Hypothalamus (tissue), 51 donors: ENCODE data around the gene CACNG8.
"Not testable (repeated sequence)": the region's sequence is repeated elsewhere in the genome, so short reads cannot be mapped to it uniquely, and the experiment has no call there.

ENCODE experiments used
- DNase-seq, 51 donors: peaks; one replicate each; lab custom pipeline; 2025; lab: John Stamatoyannopoulos, UW

Gene CACNG8

GRCh38 chr19:53962887-53963431 lies at the start of gene CACNG8:
TSS of gene CACNG8 (plus strand) at chr19:53962937.
- no peak for DNase-seq

- DNase-seq, result no peak
These were observed 47.7 kb upstream of the CACNG8 start for GRCh38 chr19:53915000-53915399.

GRCh38 chr19:53916004-53916403 lies 46.7 kb upstream of the CACNG8 start:
- no peak for DNase-seq

GRCh38 chr19:53917356-53917755 lies 45.4 kb upstream of the CACNG8 start:
- no peak for DNase-seq

DNA sequence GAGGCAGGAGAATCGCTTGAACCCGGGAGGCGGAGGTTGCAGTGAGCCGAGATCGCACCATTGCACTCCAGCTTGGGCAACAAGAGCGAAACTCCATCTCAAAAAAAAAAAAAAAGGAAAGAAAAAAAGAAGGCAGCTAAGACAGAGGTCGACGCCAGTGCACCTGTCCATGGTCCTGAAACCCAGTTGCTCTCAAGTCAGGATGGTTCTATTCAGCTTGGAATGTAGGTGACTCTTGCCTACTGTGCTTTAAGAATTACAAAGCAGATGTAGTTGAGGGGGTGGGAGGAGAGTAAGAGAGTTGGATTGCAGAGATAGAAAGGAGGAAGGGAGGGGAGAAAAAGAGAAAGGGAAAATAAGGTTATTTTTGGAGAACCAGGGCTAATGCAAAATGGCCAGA lies 35.0 kb upstream of the CACNG8 start:
- DNase-seq, result no peak

DNA sequence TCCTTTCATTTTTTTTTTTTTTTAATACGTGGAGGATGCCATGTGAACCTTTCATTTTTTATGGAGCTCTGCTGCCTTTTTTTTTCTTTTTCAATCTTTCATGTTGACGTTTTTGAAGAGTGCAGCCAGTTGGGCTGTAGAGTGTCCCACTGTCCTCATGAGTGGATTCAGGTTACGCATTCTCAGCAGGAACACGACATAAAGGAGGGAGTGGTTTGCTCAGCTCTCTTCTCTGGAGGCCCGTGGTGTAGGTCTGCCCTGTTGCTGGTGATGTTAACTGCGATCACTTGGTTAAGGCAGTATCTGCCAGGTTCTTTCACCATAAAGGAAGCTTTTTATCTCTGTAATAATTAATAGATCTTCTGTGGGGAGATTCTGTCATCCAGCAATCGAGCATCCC lies 26.7 kb upstream of the CACNG8 start:
- no peak for DNase-seq

DNA sequence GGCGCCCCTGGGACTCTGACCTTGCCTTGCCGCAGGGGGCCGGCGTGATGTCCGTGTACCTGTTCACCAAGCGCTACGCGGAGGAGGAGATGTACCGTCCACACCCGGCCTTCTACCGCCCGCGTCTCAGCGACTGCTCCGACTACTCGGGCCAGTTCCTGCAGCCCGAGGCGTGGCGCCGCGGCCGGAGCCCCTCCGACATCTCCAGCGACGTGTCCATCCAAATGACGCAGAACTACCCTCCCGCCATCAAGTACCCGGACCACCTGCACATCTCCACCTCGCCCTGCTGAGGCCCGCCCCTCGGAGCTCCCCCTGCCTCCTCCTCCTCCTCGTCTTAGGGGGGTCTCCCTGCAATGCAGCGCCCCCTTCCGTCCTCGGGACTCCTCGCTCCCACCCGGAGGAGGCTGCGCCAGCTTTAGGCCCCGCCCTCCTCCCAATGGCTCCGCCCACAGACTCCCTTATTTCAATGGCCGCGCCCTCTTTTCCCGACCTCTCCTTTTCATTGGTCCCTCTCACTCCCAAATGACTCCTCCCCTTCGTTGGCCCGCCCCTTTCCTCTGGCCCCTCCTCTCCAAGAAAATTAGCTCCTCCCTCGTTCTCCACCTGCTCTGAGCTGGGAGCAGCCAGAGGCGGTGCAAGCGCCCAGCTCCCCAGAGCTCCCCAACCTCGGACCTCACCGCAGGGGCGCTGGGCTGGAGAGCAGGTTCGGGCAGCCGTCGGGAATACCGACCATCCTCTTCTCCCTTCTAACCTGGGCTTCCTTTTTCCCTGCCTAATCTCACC lies 20.5 kb upstream of the CACNG8 start:
- peak in 4 of 51 donors; percentile 6 to 30 (median 12) for DNase-seq

DNA sequence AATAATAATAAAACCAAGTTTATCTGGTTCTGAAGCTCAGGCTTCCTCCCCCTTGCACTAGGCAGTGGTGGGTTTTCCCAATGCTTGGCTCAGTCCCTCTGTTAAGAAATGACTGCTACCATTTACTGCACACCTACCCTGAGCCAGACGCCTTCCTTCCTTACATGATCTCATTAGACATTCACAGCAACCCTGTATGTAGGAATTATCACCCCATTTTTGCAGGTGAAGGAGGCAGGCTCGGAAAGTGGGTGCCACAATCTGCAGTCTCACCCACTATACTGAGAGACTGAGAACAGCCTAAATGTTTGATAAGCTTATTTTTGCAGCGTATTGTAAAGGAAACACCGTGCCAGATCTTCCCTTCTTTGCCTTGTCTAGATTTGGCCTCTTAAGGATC lies 18.3 kb upstream of the CACNG8 start:
- DNase-seq, result no peak

- DNase-seq, result no peak
These were observed 17.8 kb upstream of the CACNG8 start for GRCh38 chr19:53944933-53945332.

- peak in 1 of 51 donors; percentile 7 for DNase-seq
These were observed 17.3 kb upstream of the CACNG8 start for GRCh38 chr19:53945441-53945840.

DNA sequence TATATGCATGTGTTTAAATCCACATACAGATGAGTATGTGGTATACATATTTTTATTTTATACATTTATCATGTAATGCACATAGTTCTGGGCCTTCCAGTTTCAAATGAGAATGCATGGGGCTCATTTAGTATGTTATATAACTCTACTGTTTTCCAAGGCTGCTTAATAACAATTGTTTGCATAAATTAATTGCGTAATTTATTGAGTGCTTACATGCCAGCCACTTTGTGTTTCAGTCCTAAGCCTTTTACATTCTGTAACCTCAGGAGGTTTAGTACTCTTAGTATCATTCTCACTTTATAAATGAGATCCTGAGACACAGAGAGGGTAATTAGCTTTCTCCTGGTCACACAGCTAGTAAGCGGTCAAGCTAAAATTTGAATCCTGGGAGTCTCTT lies 16.7 kb upstream of the CACNG8 start:
- DNase-seq, result no peak

DNA sequence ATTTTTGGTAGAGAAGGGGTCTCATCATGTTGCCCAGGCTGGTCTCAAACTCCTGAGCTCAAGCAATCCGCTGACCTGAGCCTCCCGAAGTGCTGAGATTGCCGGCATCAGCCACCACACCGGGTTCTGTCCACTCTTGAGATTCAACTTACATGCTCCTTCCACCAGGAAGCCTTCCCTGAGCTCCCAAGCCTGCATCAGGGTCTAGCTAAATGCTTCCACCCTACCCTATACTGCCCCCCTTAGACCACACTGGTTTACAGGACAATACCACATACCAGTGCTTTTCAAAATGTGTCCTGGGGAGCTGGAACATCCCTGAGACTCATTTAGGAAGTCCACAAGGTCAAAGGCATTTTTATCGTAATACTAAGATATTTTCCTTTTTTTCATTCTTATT lies 15.1 kb upstream of the CACNG8 start:
- DNase-seq, result no peak

DNA sequence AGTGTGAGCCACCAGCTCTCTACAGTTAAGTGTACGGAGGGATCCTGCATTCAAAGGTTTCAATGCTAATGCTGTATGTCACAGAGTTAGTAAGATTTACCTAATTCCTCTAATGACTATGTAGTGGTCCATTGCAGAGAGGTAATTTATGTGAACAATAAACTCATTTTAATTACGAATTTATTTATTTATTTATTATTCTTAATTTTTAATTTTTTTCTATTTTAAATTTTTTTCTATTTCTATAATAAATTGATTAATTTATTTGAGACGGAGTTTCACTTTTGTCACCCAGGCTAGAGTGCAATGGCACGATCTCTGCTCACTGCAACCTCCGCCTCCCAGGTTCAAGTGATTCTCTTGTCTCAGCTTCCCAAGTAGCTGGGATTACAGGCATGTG lies 14.1 kb upstream of the CACNG8 start:
- not testable (repeated sequence) for DNase-seq

- no peak for DNase-seq
These were observed 11.3 kb upstream of the CACNG8 start for GRCh38 chr19:53951436-53951835.

DNA sequence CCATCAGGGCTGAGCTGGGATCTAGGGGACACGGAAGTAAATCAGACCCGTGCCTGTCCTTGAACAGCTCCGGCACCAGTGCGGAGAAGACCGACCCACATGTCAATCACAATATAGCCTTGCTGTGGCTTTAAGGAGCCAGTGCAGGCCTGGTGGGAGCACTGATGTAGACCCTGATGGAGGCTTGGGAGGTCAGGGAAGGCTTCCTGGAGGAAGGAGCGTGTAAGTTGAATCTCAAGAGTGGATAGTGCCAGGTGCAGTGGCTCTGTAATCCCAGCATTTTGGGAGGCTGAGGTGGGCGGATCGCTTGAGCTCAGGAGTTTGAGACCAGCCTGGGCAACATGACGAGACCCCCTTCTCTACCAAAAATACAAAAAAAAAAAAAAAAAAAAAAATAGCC lies 10.8 kb upstream of the CACNG8 start:
- DNase-seq, result no peak

GRCh38 chr19:53953383-53953782 lies 9.4 kb upstream of the CACNG8 start:
- no peak for DNase-seq

GRCh38 chr19:53957448-53958167 lies 5.1 kb upstream of the CACNG8 start:
- DNase-seq, result no peak

DNA sequence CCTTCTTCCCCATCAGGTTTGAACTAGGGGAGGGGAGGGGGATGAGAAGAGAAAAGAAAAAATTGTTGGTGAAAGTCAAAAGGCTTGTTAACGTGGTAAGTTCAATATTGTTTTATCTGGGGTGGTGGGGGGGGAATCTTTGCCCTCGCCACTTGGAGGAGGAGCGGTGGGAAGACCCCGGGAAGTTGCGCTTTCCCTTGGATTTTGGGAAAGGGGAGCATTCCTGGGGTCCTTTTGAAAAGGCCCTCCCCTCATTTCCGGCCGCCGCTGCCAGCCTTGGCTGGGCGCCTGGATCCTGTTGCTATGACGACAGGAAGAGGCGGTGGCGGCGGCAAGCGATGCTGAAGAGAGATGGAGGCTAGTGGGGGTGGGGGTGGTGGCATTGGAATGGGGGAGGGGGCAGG lies 4.6 kb upstream of the CACNG8 start:
- peak in 30 of 51 donors; percentile 2 to 64 (median 38) for DNase-seq

- peak in 8 of 51 donors; percentile 5 to 38 (median 16) for DNase-seq
These were observed 3.6 kb upstream of the CACNG8 start for GRCh38 chr19:53958823-53959757.

GRCh38 chr19:53960187-53960586 lies 2.5 kb upstream of the CACNG8 start:
- DNase-seq, result no peak

DNA sequence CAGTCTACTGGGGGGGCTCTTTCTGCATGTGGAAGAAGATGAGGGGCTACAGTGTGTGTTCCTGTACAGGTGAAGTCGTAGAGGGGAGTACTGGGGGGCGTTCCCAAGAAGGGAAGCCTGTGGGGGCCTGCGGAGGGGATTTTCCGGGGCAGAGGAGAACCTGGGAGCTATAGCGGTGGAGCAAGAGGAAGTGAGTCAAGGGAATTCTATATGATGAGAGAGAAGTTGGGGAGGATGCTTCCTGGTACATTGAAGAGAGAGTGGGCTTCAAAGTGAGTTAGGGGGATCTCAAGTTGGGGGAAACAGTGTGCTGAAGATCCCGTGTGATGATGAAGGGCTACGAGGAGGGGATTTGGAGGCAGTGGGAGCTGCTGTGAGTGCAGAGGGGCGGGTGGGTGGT lies 1.9 kb upstream of the CACNG8 start:
- no peak for DNase-seq
